Endothelial cell of umbilical vein (primary cell): ENCODE results near the gene C6orf141. TPM values are rescaled to one million over a fixed set of nuclear protein-coding genes. Genes with fewer than 3 reads are reported as not detected.

ENCODE experiments used
- BruUV-seq: library from RNA; stranded (reverse); fragments of 400-500 nt; replicated peaks from 2 replicates; lab custom pipeline; 2021; lab: Mats Ljungman, UMichigan
- CTCF ChIA-PET: fragments of 300-600, 350-600 bp; sonication (Branson Sonifier 250); formaldehyde crosslinking; loops from one replicate; lab custom pipeline; 2021; ENCODE audit warnings: antibody characterized with exemption, inconsistent platforms; lab: Charles Lee
- POLR2A ChIA-PET: fragments of 300-600, 350-600 bp; sonication (Branson Sonifier 250); formaldehyde crosslinking; loops from one replicate; lab custom pipeline; 2021; ENCODE audit warnings: antibody characterized with exemption, inconsistent platforms; lab: Charles Lee
- DNase-seq: peaks from one replicate; pipeline ENCODE4 v3.0.0-alpha.2; 2011; ENCODE audit warnings: low read depth, low spot score
- FAIRE-seq: peaks from 2 replicates; lab custom pipeline; 2011; peaks lifted over from hg19 to GRCh38; lab: Jason Lieb, UNC
- H2AFZ ChIP-seq: 2 replicates; pipeline ENCODE4 v1.6.0; 2012; ENCODE audit warnings: low read depth, low read length, control low read depth, inconsistent platforms
- H3K27ac ChIP-seq: 2 replicates; pipeline ENCODE4 v1.5.1; 2011; ENCODE audit warnings: low read depth, mild to moderate bottlenecking, control low read depth, low read length, moderate library complexity; ENCODE audit not compliant: insufficient read depth
- H3K27me3 ChIP-seq, 2 experiments: 2 replicates each; pipeline versions ENCODE4 v1.6.0 to v1.6.1; 2011; ENCODE audit warnings: low read length in 2 of 2, mixed read lengths in 1 of 2; ENCODE audit not compliant: control insufficient read depth in 2 of 2, insufficient read depth in 2 of 2
- H3K36me3 ChIP-seq, 2 experiments: 2 replicates in 1 of 2; 3 replicates in 1 of 2; pipeline ENCODE4 v1.5.1; 2011; ENCODE audit warnings: low read length in 2 of 2, mild to moderate bottlenecking in 1 of 2, moderate library complexity in 1 of 2; ENCODE audit not compliant: control insufficient read depth in 2 of 2, insufficient read depth in 2 of 2; ENCODE audit errors: extremely low read depth in 1 of 2
- H3K4me1 ChIP-seq: 3 replicates; pipeline ENCODE4 v1.5.1; 2011; ENCODE audit warnings: mild to moderate bottlenecking, low read length; ENCODE audit not compliant: control insufficient read depth, insufficient read depth; ENCODE audit errors: extremely low read depth
- H3K4me2 ChIP-seq: 2 replicates; pipeline ENCODE4 v1.6.1; 2011; ENCODE audit warnings: low read length, control low read depth, mixed read lengths; ENCODE audit not compliant: insufficient read depth
- H3K4me3 ChIP-seq, 3 experiments: fragments of 200-600 bp in 1 of 3; sonication (generic), shearing (Covaris generic) in 1 of 3; replicated peaks in 1 of 3; 2 replicates each; pipeline ENCODE4 v1.5.1; 2011 to 2016; ENCODE audit warnings: control low read depth in 3 of 3, low read length in 3 of 3, mild to moderate bottlenecking in 2 of 3, inconsistent platforms in 1 of 3, low read depth in 1 of 3, moderate library complexity in 1 of 3; ENCODE audit not compliant: insufficient read depth in 1 of 3
- H3K79me2 ChIP-seq: 2 replicates; pipeline ENCODE4 v1.6.0; 2012; ENCODE audit warnings: low read length, inconsistent platforms; ENCODE audit not compliant: control insufficient read depth, insufficient read depth
- H3K9ac ChIP-seq: replicated peaks from 2 replicates; pipeline ENCODE3; 2011; ENCODE audit warnings: low read length, control low read depth; ENCODE audit not compliant: insufficient read depth; ENCODE audit errors: extremely low read depth
- H3K9me1 ChIP-seq: replicated peaks from 3 replicates; pipeline ENCODE4 v1.6.0; 2011; ENCODE audit warnings: mild to moderate bottlenecking, low read length; ENCODE audit not compliant: control insufficient read depth, insufficient read depth; ENCODE audit errors: extremely low read depth
- H3K9me3 ChIP-seq: replicated peaks from 2 replicates; pipeline ENCODE4 v1.5.1; 2012; ENCODE audit warnings: low read length, inconsistent platforms; ENCODE audit not compliant: control insufficient read depth, insufficient read depth
- H4K20me1 ChIP-seq: replicated peaks from 2 replicates; pipeline ENCODE3; 2011; ENCODE audit warnings: mild to moderate bottlenecking, low read length; ENCODE audit not compliant: control insufficient read depth, insufficient read depth; ENCODE audit errors: extremely low read depth
- CTCF ChIP-seq, 2 donors: IDR thresholded peaks; 1 replicate in 1 of 2; 2 replicates in 1 of 2; pipeline ENCODE4 v1.5.1; 2011; ENCODE audit warnings: low read length in 2 of 2, mild to moderate bottlenecking in 2 of 2, moderate library complexity in 2 of 2, control low read depth in 1 of 2, inconsistent platforms in 1 of 2, low read depth in 1 of 2; ENCODE audit not compliant: insufficient read depth in 1 of 2; ENCODE audit errors: extremely low read depth in 1 of 2
- EZH2 ChIP-seq: IDR thresholded peaks from 2 replicates; pipeline ENCODE4 v1.6.1; 2012; ENCODE audit warnings: borderline replicate concordance, low read depth, mild to moderate bottlenecking, moderate library complexity, low read length, inconsistent platforms; ENCODE audit not compliant: severe bottlenecking
- FOS ChIP-seq: IDR thresholded peaks from 2 replicates; pipeline ENCODE4 v1.6.1; 2011; ENCODE audit warnings: mild to moderate bottlenecking, low read length, moderate library complexity, borderline replicate concordance; ENCODE audit not compliant: insufficient read depth
- JUN ChIP-seq: IDR thresholded peaks from 2 replicates; pipeline ENCODE4 v1.6.1; 2011; ENCODE audit warnings: borderline replicate concordance, low read depth; ENCODE audit not compliant: insufficient read length, insufficient read depth
- MAX ChIP-seq: IDR thresholded peaks from 2 replicates; pipeline ENCODE4 v1.6.1; 2011; ENCODE audit not compliant: insufficient read depth, insufficient read length
- MYC ChIP-seq: IDR thresholded peaks from one replicate; pipeline ENCODE4 v1.6.1; 2011; ENCODE audit warnings: mild to moderate bottlenecking, low read depth, low read length
- POLR2AphosphoS5 ChIP-seq: IDR thresholded peaks from 2 replicates; pipeline ENCODE4 v1.6.1; 2012; ENCODE audit warnings: low read depth, mild to moderate bottlenecking, control low read depth, low read length, moderate library complexity; ENCODE audit not compliant: insufficient read depth
- dilution Hi-C: fragments of 300-500 bp; cut with MboI; formaldehyde crosslinking; loops from one replicate; pipeline ENCODE4 v1.15.0; 2019; ENCODE audit warnings: low sequenced_read_pairs; ENCODE audit not compliant: extremely low pct_ligation_motif_present
- intact Hi-C: fragments of 100-400 bp; cut with micrococcal nuclease; formaldehyde crosslinking; loops from one replicate; pipeline ENCODE4 v1.10.0; 2022
- polyA plus RNA-seq, 4 experiments: library from polyadenylated mRNA; depleted of rRNA in 3 of 4; stranded (reverse) in 3 of 4; unstranded in 1 of 4; fragments of >200 nt; gene quantifications; 2 replicates each; pipeline versions ENCODE4 v1.2.1 to v1.2.3, GENCODE V29; 2011 to 2012; ENCODE audit warnings: missing spikeins in 1 of 4
- total RNA-seq: library from RNA; stranded (reverse); gene quantifications from 2 replicates; pipeline ENCODE4 v1.2.3, GENCODE V29; 2021

C6orf141 gene
- total and polyA plus RNA-seq, 2 donors (not counting 3 experiments of a cell fraction or from before 2014, with no cell fraction given) = 5.7 to 15.5 TPM

DNA sequence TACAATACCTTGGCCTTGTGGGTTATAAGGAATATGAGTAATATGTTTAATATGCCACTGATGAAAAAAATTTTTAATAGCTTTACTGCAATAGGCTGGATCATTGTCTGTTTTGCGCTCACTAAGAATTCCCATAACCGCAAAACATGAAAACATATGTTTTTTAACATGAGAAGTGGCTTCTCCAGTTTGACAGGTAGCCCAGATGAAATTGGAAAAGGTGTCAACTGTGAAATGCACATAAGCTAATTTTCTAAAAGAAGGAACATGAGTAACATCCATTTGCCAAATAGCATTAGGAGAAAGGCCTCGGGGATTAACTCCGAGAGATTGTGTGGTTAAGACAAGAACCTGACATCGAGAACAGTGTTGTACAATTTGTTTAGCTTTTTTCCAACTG is 45.8 kb upstream of the C6orf141 start:
- Histone ChIP-seq H3K27ac (no peak overlapping the region), H3K9ac (no peak overlapping the region), H4K20me1 (no peaks in the 10 kb centered on the region), H3K9me3 (no peaks in the 10 kb centered on the region), H3K4me3 (no peak overlapping the region), H3K79me2 (no peaks in the 10 kb centered on the region), H3K27me3 (no peaks in the 10 kb centered on the region), H3K9me1 (no peaks in the 10 kb centered on the region), H3K4me1 (no peaks in the 10 kb centered on the region), H3K4me2 (no peak overlapping the region), H2AFZ (no peak overlapping the region), H3K36me3 (no peaks in the 10 kb centered on the region)
- FAIRE-seq (no peak), DNase-seq (no peak)
- dilution Hi-C loops = no loop called here
- no peak for TF ChIP-seq EZH2
- no peak for TF ChIP-seq MYC
- TF ChIP-seq FOS = no peak
- no peak for TF ChIP-seq POLR2AphosphoS5
- no peak for TF ChIP-seq MAX
- TF ChIP-seq JUN = no peak
- no peak for TF ChIP-seq CTCF (IDR thresholded peaks at IDR 0.05; ENCODE audit: extremely low read depth in 1 of 2, insufficient read depth in 1 of 2, low read depth in 1 of 2, low read length in 2 of 2)
- BruUV-seq = no TSS peak
- intact Hi-C loops = no loop called here
- ChIA-PET POLR2A (no interaction called here), CTCF (no interaction called here)
